HK-2 (cell line): ENCODE results near the gene AURKB.
"Not testable (repeated sequence)": the region's sequence is repeated elsewhere in the genome, so short reads cannot be mapped to it uniquely, and the experiment has no call there.

ENCODE experiments used
- DNase-seq: peaks from one replicate; pipeline ENCODE4 v3.0.0-alpha.2; 2018; ENCODE audit not compliant: unreplicated experiment

The AURKB gene

DNA sequence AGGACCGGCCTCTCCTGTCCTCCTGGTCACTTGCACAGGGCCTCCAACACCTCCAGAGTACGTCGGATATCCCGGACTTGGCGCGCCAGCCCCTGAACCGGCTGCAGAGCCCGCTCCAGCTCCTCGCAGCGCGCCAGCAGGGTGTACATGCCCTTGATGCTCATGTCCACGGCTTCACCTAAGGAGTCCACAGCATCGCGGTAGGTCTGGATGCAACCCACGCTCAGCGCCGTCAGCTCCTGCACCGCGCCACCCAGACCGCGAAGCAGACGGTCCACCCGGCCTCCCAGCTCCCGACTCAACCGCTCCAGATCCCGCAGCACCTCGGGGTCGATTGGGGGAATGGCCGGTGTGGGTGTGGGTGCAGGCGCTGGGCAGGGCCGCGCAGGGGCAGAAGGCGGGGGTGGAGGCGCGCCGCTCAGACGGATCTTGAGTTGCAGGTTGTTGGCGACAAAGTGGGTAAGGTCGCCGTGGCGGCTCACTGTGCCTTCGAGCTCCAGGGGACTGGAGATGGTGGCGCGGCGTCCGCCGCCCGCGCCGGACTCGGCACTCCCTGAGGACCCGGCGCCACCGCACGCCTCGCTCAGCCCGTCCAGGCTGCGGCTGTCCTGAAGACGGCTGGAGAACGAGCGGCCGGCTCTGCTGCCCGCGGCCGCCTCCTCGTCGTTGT is 21.2 kb downstream of the AURKB start:
- peak; percentile 31 for DNase-seq

DNA sequence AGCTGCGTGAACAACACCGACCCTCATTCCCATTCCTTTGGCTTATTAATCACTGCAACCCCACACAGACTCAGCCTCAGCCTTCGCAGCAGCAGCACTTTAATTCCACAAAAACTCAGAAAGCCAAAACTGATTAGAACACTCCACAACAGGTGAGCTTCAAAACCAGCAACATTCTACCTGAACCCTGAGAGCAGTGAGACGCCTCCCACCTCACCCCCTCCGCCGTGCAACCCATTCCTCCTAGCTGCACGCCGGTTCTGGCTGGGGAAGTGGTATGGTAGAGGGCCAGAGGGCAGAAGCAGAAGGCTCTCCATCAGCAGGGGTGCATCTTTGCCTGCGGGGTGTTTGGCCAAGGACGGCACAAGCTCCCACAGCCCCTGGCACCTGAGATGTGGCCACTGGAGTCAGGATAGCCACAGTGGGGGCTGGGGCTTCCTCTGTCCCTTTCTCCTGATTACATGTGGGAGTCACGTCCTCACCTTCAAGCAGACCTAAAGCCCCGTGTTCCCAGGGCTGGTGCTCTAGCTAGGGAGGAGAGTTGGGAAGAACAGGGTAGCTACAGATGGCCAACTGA is 22.0 kb downstream of the AURKB start:
- DNase-seq: no peak

DNA sequence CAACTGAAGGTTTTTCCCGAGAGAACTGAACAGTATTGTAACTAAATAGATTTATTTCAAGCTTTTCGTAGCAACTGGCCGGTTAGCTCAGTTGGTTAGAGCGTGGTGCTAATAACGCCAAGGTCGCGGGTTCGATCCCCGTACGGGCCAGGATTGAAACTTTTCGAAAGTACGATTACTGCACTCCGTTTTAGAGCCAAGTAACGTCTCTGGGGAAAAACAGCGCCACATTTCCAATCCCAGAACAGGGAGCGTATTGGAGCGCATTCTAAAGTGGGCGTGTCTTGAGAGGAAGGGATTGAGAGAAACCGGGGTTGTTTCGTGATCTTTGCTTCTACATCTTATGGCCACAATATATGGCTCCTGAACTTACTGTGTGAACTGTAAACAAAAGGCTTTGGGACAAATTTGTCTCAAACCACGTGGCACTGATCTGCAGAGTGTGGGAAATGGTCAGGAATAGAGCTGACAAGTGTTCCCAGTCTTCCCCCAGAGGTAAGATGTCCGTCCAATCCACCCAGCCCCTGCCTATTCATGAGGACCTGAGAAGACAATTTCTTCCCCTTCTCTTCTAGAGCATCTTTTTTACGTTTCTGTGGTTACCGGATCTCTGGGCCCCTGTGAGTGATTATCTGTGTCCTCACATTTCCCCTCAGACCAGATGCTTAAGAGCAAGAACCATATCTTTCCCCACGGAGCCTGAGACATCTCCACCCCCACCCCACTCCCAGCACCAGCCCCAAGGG is 22.7 kb downstream of the AURKB start:
- peak; percentile 95 for DNase-seq

DNA sequence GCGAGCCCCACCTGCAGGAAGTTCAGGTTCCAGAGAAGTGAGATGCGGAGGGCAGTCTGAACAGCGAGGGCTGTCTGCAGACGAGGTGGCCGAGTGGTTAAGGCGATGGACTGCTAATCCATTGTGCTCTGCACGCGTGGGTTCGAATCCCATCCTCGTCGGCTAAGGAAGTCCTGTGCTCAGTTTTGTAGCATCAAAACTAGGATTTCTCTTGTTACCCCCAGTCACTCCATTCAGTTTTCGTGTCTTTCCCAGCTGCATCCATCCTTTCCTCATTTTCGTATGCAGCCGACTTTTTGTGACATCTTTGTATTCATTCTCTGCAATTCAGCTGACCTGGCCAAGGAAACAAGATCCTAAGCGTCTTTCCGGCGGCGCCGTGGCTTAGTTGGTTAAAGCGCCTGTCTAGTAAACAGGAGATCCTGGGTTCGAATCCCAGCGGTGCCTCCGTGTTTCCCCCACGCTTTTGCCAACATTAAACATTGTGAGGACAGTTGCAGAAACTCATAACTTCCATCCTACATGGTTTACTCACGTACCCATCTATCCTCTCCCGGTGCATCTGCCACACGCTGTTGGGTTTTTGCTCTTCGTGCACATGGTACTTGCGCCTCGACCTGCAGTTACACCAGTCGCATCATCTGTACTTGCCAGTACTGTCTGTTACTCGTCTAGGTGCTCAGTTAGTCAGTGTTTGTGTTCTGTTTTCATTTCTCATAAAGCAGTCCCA is 23.4 kb downstream of the AURKB start:
- DNase-seq: peak; percentile 98

DNA sequence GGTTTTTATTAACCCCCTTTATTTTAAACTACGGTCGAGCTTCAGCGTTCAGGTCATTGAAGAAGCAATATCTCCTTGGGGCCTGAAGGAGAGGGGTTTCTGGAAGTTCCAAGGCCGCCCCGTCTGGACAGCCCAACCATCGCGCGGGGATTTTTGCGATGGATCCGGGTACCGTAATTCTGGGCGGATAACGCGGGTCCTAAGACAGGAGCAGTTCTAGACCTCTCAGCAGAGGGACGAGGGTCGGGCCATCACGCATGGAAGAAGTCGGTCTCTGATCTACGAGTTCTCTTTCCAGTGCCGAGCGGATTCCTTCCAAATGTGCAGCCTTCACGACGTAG is 24.0 kb downstream of the AURKB start:
- no peak for DNase-seq

DNA sequence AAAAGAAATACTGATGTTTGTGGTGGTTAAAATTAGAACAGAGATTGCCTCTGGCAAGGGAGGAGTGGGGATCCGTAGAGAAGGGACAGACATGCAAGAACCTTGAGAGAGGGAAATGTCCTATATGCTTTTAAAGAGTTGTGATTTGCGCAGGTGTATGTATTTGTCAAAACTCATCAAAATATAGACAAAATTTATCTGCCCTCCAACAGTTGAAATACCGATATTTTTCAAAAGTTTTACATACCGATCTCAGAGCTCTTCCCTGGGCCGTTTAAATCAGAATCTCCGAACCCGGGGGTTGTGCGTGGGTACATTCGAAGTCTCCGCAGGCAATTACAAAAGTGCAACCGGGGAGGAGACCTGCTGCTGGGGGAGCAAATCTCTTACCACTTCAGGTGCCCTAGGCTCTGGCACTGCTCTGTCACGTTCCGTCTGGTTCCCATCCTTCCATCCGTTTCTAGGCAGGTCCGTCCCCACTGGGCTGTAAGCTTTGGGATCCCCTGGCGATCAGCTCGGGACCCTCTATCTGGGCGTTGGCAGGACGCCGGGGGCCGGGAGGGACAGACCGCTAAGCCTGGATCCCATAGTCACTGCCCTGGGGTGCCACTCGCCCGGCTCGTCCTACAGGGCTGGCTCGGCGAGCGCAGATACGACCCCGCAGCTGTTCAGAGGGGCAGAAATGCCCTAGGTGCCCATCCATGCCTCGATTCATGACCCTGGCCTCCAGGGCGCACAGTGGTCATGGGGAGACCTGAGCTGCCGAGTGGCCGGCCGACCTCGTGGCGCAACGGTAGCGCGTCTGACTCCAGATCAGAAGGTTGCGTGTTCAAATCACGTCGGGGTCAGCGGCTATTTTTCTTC is 24.6 kb downstream of the AURKB start:
- peak; percentile 97 for DNase-seq

DNA sequence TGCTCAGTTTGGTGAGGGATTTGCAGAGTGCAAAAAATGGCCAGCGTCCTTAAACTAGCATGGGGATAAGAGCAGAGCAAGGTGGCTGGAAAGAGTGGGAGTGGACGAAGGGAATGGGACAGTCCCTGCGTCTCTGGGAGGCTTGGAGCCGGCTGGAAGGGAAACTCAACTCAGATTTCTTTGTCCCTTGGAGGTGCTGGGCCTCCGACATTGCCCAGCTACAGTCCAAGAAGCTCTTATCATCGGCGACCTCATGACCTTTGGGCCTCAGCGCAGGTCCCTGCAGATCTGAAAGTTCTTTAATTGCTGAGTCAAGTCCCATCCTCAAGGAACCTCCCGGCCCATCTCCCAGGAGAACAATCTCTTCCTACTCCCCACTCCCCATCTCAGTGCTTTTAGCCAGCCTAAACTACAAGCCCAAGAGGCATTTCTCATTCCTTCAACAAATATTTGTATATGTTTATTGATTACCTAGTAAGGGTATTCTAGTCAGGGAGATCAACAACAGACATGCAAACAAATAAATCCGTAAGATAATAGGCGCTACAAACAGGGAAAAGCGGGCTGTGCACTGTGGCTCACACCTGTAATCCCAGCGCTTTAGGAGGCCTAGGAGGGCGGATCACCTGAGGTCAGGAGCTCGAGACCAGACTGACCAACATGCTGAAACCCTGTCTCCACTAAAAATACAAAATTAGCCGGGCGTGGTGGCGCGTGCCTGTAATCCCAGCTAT is 33.2 kb downstream of the AURKB start:
- no peak for DNase-seq

DNA sequence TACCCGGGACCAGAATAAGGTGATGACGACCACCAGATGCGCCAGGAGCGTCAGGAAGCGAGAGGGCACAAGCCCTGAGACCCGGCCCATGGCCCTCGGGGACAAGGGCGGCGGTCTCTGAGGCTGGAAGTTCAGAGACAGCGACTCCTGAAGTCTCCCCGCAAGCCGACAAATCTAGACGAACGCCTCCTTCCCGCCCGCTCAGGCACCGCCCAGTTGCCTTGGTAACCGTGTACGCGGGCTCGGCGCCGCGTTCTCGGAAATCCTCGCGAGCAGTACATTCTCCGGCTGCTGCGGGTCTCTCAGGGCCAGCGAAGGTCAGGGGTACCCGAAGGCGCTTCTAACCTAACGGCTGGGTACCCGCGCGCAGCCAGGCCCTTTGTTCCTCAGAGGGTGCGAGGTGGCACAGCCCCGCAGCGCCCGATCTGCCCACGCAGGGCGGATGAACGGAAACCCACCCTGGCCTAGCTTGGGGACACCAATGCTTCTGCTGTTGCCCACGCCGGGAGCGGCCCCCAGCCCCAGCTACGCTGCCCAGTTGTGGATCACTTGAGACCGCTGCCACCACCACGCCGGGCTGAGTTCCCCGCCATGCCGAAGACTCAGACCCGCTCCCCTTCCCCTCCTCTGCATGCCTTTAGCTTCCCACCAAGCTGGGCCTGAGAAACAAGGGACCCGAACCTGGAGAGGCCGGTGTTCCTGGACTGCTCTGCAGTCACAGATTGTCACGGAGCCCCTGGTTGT is 34.0 kb downstream of the AURKB start, which contains the start of gene TMEM107:
TMEM107 (minus strand) TSS at position 184 of the 744 bp plus-strand sequence; CDS start at position 90, 94 bp downstream.
- DNase-seq: peak; percentile 87

DNA sequence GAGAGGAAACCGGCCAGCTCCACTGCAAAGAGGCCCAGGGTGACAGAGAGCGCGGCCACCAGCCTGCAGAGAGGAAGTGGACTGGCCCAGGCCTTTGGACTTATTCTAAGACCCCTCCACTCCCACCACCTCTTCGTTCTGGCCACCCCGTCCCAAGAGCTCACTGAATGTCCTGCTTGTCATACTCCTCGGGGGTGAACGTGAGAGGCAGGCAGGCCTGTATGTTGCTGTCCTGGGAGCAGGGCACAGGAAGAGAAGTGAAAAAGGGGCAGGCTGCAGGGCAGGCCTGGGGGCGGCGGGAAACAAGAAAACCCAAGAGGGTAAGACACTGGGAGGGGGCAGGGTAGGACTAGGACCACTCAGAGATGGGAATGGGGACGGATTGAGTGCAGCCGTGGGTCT is 34.6 kb downstream of the AURKB start:
- no peak for DNase-seq

DNA sequence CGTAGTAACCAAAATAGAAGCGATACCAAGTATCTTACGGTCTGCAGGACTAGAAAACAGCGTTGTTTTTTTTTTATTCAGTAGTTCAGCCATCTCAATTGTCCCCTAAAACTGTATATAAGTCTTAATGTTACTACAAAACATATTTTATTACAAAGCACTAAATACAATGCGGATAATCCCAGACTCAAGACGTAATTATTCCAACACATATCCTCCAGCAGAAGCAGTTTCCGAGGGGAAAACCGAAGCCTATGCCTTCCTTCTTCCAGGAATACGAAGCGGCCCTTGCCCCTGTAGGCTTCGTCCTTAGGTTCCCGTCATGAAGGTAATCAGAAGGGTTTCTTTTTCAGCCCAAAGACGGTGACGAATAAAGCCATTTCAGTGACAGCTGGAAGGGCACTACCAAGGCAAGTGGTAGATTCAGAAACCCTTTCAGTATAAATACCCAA is 36.5 kb downstream of the AURKB start:
- DNase-seq: peak; percentile 25

DNA sequence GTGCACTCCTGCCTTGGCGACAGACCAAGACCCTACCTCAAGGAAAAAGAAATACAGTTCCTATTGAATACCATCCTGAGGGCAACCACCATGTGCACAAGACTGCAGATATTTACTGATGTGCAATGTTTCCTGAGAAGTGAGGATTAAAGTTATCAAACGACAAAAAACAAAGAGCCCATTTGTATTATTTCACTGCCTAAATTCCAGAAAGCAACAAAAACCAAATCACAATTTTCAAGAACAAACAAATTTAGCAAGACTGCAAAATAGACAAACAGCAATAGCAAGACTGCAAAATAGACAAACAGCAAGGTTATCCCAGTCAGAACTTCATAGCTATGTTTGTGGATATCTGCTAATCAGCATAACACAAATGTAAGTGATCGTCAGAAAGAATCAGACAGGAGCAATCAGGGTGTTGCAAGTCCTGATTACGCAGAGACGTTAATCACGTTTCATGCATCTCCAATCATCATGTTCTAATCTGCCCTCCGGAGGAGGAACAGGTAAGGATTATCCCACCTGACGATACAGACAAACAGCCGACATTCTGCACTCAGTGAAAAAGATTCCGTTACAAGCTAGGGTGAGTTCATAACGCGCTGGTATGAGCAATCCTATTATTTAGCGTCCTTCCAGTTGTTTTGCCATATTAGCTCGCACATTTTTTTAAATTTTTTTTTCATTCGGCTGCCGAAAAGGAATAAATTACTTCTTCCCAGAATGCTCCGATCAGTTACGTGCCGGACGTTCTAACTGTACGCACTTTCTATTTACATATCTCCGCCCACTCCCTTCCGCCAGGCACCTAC is 37.1 kb downstream of the AURKB start:
- peak; percentile 79 for DNase-seq

DNA sequence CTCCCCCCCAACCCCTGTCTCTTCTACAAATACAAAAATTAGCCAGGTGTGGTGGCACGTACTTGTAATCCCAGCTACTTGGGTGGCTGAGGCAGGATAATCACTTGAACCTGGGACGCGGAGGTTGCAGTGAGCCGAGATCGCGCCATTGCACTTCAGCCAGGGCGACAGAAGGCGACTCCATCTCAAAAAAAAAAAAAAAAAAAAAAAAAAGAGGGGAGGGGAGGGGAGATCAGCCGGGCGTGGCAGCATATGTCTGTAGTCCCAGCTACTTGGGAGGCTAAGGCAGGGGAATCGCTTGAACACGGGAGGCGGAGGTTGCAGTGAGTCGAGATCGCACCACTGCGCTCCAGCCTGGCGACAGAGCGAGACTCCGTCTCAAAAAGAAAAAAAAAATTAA is 40.2 kb downstream of the AURKB start:
- not testable (repeated sequence) for DNase-seq

DNA sequence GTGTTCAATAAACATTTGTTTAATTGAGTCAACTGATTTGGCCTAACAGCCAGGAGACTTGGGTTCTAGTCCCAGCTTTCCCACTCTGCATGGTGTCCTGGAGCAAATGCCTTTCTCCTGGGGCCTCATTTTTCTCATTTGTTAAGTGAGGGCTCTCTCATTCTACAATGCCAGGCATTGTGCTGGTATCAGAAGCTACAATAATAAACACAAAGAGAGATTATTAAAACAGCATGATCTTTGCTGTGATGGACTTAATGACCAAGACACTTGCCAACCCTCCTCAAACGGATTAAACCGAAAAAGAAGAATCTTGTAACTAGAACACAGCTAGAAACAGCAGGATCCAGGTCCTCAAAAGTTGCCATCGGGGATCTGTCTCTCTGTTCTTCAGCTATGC is 42.8 kb downstream of the AURKB start:
- no peak for DNase-seq

DNA sequence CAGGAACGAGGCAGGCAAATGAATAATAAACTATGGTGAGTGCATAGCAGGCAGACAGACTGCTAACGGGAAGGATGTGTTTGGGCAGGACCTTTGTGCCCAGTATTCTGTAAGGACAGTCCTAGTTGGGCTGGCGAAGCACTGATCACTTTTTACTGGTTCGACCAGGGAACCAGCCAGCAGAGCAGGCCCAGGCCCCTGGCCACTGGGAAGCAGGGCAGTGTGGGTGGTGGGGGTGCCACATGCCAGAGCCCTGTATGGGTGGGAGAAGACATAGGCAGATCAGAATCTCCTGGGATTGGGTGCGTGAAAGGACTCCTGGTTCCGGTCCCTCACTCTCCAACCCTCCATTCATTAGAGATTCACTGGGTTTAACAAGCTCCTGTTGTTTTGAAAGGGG is 43.6 kb downstream of the AURKB start:
- DNase-seq: no peak

DNA sequence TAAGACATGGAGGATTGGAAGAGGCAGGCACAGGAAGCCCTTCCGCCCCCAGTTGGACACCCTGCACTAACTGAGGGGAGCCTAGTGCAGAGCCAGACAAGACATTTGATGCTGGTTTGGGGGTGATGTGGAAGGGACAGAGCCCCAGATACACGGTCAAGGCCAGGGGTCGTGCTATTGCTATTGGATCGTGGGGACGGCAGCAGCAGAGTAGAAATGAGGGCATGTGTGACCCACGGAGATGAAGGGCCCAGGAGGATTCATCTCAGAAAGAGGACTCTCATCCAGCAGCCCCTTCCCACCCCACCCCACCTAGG is 45.6 kb downstream of the AURKB start:
- no peak for DNase-seq

DNA sequence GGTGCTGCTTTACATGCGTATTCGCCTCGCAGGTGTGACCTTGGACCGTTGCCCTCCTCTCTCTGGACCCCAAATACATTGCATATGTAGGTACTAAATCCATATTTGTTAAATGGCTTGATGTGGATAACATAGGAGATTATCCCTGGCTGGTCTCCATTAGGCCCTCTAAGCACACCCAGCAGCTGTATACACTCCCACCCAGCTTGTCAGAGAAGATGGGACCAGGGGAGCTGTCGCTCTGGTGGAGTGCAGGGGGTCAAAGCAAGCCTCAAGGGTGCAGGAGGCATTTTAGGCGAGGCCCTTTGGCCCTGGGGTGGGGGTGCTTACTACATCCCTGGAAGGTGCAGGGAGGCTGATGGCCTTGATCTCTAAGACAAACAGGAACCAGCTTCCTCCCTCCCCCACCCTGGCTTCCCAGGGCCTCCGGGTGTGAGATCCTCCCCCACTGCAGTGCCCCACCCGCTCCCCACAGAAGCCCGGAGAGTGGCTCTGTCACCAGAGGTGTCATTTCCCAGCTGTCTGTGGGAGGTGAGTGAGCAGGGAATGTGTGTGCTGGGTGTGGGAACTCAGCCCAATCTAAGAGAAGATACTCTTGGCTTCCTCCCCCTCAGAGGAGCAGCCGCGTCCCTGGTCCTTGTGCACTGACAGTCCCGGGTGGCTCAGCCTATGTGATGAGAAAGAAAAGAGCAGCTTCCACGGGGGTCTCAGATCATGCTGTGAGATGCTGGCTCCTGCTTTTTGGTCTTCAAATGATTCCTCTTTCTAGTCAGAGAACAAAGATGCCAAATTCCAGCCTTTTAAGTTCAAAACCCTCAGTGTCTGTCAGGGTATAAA is 46.2 kb downstream of the AURKB start:
- DNase-seq: peak; percentile 61

DNA sequence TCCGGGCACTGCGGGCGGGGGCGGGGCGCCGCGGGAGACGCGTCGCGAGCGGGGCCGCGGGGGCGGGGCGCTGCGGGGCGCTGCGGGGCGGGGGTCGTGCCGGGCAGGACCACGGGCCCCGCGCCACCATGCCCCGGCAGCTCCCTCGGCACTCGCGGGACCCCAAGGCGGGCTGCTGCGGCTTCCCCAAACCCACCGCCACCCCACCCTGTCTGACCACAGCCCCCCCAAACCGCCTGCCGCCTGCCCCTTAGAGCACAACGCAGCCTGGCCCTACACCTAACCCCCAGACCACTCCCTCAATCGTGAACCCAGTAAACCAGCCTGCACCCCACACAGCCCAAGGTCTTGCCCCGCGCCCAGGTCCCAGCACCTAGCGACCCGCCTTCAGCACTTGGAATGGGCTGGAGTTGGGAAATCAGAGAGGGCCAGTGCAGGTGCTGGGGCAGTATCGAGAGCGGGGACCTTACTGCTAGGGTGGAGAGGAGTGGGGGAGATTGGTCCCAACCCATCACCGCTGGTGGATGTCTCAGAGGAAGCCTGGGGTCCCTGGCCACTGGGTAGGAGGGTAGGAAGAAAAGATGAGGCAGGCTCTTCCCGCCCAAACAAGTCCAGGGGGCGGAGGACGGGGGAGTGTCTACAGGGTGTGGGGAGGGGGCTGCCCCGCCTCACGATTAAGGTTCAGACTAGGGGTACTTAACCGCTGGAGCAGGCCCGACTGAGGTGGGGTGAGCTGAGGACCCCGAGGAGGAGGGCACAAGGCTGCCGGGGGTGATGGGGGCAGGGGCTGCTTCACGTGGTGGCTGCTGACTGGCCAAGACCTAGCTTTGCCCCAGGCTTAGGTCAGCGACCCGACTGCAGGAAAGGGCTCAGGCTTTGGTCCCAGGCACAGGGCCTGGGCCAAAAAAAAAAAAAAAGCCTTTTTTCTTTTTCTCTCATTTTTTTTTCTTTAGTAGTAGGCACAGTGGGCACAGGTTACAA is 47.1 kb downstream of the AURKB start:
- no peak for DNase-seq
